Measurements from ENCODE around the gene LAMC2. TPM values are rescaled to one million over a fixed set of nuclear protein-coding genes. Genes with fewer than 3 reads are reported as not detected.
"Not testable (repeated sequence)": the region's sequence is repeated elsewhere in the genome, so short reads cannot be mapped to it uniquely, and the experiment has no call there.

The LAMC2 gene
- total RNA-seq, 1 donor from 2014 or later = 0.36 TPM

- Histone ChIP-seq H3F3A (ENCODE audit: low read depth) (no peaks in the 10 kb centered on the region), H4K20me1 (ENCODE audit: low read depth) (no peaks in the 10 kb centered on the region), H3K9me3 (ENCODE audit: low read depth) (no peaks in the 10 kb centered on the region), H3K27me3 (no peaks in the 10 kb centered on the region), H3K36me3 (no peaks in the 10 kb centered on the region), H2AFZ (replicated peaks) (no peak overlapping the region), H3K9ac (no peak overlapping the region), H3K4me1 (no peaks in the 10 kb centered on the region), H3K4me2 (no peak overlapping the region), H3K27ac (no peak overlapping the region), H3K4me3 (no peak overlapping the region), H3K79me2 (ENCODE audit: low read depth) (no peaks in the 10 kb centered on the region)
- H3K4me1 Mint-ChIP-seq = peaks cover 17% of the 10 kb centered on the region
- H3K4me3 Mint-ChIP-seq = no peak overlapping the region
- DNase-seq (ENCODE audit: low spot score) = no peak
- no peaks in the 10 kb centered on the region for H3K36me3 Mint-ChIP-seq
- H3K27ac Mint-ChIP-seq = no peak overlapping the region
- H3K27me3 Mint-ChIP-seq (ENCODE audit: insufficient read depth, low read depth) = peaks cover 2% of the 10 kb centered on the region
- no peak for TF ChIP-seq CTCF (IDR thresholded peaks at IDR 0.05)
- no peak for TF ChIP-seq EZH2 (IDR thresholded peaks at IDR 0.05)
- no peak for TF ChIP-seq EZH2phosphoT487 (IDR thresholded peaks at IDR 0.05)
- no peaks in the 10 kb centered on the region for H3K9me3 Mint-ChIP-seq
These were observed 86.4 kb downstream of the LAMC2 start for GRCh38 chr1:183272390-183272848.

DNA sequence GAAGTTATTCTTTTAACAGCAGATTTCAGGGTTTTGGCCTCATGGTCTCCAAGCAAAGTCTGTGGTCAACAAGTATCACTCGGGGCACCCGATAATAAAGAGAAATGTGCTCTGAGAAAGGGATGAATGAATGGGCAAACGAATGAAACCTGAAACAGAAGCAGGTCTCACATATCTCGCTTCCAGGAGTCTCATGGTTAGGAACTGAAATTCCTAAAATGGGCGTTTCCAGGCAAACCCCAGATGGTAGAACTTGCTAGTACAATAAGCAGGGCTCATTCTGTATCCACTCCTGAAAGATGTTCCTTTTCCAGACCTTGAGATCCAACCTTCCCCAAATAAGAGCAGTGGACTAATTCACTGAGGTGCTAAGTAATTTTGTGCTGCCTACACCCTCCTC is 87.2 kb downstream of the LAMC2 start:
- Mint-ChIP-seq H3K27me3 (ENCODE audit: insufficient read depth, low read depth) (peaks cover 2% of the 10 kb centered on the region), H3K36me3 (no peaks in the 10 kb centered on the region), H3K27ac (no peak overlapping the region), H3K9me3 (no peaks in the 10 kb centered on the region), H3K4me1 (peaks cover 16% of the 10 kb centered on the region), H3K4me3 (no peak overlapping the region)
- Histone ChIP-seq H3K4me2 (no peak overlapping the region), H3K9ac (no peak overlapping the region), H2AFZ (replicated peaks) (no peak overlapping the region), H4K20me1 (ENCODE audit: low read depth) (no peaks in the 10 kb centered on the region), H3K36me3 (no peaks in the 10 kb centered on the region), H3K4me1 (no peaks in the 10 kb centered on the region), H3K27me3 (no peaks in the 10 kb centered on the region), H3F3A (ENCODE audit: low read depth) (no peaks in the 10 kb centered on the region), H3K27ac (no peak overlapping the region), H3K9me3 (ENCODE audit: low read depth) (no peaks in the 10 kb centered on the region), H3K4me3 (no peak overlapping the region), H3K79me2 (ENCODE audit: low read depth) (no peaks in the 10 kb centered on the region)
- no peak for DNase-seq (ENCODE audit: low spot score)
- TF ChIP-seq EZH2 (IDR thresholded peaks at IDR 0.05) (no peak), EZH2phosphoT487 (IDR thresholded peaks at IDR 0.05) (no peak), CTCF (IDR thresholded peaks at IDR 0.05) (no peak)

- not testable (repeated sequence) for H3K79me2 ChIP-seq (ENCODE audit: low read depth); H3K4me1 ChIP-seq; H3F3A ChIP-seq (ENCODE audit: low read depth); H2AFZ ChIP-seq (replicated peaks); H3K27me3 ChIP-seq; H3K36me3 ChIP-seq; H3K27ac Mint-ChIP-seq; H3K27me3 Mint-ChIP-seq (ENCODE audit: insufficient read depth, low read depth); DNase-seq (ENCODE audit: low spot score); H4K20me1 ChIP-seq (ENCODE audit: low read depth); H3K9ac ChIP-seq; H3K4me3 Mint-ChIP-seq; H3K9me3 Mint-ChIP-seq; H3K4me2 ChIP-seq; H3K36me3 Mint-ChIP-seq; H3K4me3 ChIP-seq; H3K27ac ChIP-seq; H3K9me3 ChIP-seq (ENCODE audit: low read depth)
- peaks cover 23% of the 10 kb centered on the region for H3K4me1 Mint-ChIP-seq
These were observed 87.9 kb downstream of the LAMC2 start for GRCh38 chr1:183273984-183274383.

GRCh38 chr1:183274836-183275235 is 88.8 kb downstream of the LAMC2 start:
- DNase-seq (ENCODE audit: low spot score) = no peak
- H3K36me3 ChIP-seq = no peaks in the 10 kb centered on the region
- Mint-ChIP-seq H3K4me1 (peaks cover 28% of the 10 kb centered on the region), H3K36me3 (no peaks in the 10 kb centered on the region), H3K9me3 (no peaks in the 10 kb centered on the region), H3K27me3 (ENCODE audit: insufficient read depth, low read depth) (peaks cover 6% of the 10 kb centered on the region), H3K4me3 (no peak overlapping the region), H3K27ac (no peak overlapping the region)
- no peaks in the 10 kb centered on the region for H4K20me1 ChIP-seq (ENCODE audit: low read depth)
- H3F3A ChIP-seq (ENCODE audit: low read depth) = no peaks in the 10 kb centered on the region
- TF ChIP-seq EZH2phosphoT487 (IDR thresholded peaks at IDR 0.05) = no peak
- no peak for TF ChIP-seq CTCF (IDR thresholded peaks at IDR 0.05)
- no peak for TF ChIP-seq EZH2 (IDR thresholded peaks at IDR 0.05)
- H3K4me1 ChIP-seq = peaks cover 5% of the 10 kb centered on the region
- no peaks in the 10 kb centered on the region for H3K79me2 ChIP-seq (ENCODE audit: low read depth)
- H3K4me3 ChIP-seq = no peak overlapping the region
- no peak overlapping the region for H3K4me2 ChIP-seq
- no peaks in the 10 kb centered on the region for H3K27me3 ChIP-seq
- no peak overlapping the region for H2AFZ ChIP-seq (replicated peaks)
- no peaks in the 10 kb centered on the region for H3K9me3 ChIP-seq (ENCODE audit: low read depth)
- no peak overlapping the region for H3K9ac ChIP-seq
- H3K27ac ChIP-seq = no peak overlapping the region

Data from neural progenitor cell (in vitro differentiated cells).